HG02588 (cell line): ENCODE measurements around the gene COX5B.
"Not testable (repeated sequence)": the region's sequence is repeated elsewhere in the genome, so short reads cannot be mapped to it uniquely, and the experiment has no call there.

Source experiments
- ATAC-seq: cut with Tn5 transposase; IDR thresholded peaks from one replicate; pipeline ENCODE4 v1.9.1; 2021; ENCODE audit warnings: mild to moderate bottlenecking, moderate library complexity; ENCODE audit not compliant: unreplicated experiment

Gene COX5B

DNA sequence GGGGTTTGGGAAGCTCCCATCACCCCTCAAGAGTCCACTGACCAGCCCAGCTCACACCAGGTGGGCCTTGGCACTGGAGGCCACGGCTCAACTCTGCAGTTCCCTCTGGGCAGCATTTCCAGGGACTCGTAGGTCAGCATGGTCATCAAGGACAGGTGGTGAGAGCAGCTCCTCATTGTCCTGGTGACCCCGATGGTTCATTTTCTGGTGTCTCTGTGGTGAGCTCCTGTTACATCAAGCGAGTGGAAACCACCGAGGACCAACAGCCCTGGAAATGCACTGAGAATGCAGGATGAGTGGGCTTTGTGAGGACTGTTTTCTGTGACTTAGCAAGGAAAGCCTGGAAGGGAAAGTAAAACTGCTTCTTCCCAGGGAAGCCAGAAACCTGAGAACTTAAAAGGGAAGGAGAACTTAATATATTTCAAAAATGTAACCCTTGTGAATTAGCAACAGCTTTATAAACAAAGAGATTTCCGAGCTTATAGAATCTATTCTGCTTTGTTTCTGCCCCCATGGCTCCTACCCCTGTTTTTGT, 26.8 kb downstream of the COX5B start:
- ATAC-seq: not testable (repeated sequence)

DNA sequence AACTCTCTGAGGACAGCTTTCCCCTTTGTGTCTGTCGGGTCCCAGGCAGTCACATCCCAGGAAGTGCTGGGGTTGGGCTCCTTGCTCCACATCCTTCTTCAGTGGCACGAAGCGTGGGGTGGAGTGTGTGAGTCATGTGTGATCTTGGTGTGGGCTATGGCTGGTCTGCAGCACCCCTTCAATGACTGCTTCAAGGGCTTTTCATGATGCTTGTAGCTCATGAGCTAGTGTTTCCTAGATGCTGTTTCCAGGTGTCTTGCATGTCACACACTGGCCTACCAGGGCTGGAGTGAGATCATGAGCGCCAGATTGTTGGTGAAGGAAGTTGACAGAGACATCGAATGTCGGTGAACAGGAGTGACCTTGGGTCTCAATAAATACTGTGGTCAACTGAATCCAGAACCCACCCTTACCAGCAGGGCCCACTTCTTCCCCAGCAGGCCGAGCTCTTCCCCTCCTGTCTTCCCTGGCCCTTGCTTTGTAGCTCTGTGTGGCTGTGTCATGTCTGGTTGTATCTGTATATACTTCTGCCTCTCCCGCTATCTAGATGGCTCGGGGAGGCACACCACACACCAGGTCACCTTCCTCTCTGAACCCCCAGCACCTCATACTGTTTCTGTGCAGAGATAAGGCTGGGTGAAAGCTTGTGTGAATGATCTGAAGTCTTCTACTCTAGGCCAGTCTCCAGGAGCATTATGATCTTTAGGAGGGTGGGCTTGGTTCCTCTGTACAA, 27.5 kb downstream of the COX5B start:
- ATAC-seq: no peak

DNA sequence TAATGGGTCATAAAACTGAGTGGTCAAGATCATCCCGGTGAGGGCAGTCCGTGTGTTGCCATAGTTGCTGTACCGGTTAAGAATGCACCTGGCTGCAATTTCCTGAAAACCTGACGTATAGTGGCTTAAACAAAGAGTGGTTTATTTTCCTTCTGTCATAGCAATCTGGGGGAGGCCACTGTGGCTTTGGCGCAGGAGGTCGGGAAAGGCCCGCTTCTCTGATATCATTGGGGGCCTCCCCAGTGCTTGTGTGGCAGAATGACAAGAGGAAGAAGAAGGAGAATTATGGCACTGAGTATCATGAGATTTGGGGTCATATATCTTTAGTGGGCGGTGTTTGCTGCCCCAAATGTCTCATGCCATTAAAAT, 28.0 kb downstream of the COX5B start:
- no peak for ATAC-seq

DNA sequence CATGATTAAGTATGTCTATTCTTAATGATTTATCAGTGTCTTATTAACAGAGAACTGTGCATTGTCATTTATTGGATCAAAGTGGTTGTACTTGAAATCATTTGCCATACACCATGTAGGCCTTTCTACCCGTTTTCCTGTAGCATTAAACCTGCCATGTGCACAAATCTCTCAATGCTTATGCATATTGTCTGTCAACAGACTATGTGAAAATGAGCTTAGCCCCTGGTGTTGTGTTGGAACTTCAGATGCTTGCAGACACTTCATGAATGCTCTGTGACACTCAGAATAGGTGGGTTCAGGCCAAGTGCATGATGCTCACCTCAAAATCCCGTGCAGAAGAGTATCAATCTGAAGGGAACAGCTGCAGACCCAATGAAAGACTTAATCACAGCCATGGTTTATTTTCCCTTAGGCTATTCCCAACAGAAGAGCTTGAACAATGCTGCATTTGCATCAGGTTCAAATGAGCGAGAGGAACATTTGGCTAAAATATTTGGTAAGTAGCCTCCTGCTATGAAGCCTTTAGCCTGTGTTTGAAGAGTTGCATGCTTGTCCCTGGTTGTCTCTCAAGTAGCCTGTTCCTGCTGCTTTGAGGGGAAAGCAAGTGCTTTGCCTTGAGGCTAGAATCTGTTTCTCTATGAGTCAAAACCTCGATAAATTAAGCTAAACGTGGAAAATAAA, 29.7 kb downstream of the COX5B start:
- no peak for ATAC-seq

DNA sequence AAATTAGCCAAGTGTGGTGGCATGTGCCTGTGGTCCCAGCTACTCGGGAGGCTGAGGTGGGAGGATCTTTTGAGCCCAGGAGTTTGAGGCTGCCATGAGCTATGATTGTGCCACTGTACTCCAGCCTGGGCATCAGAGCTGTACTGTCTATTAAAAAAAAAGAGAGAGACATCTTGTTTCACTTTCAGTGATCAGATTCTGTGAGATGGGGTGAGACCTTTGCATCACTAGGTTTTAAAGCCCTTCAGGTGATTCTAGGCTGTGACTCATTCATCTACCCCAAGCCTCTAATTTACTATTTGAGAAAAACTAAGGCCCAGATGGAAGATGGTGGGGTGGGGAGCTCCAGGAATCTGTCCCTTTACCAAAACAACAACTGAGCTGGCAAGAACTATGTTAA, 30.8 kb downstream of the COX5B start:
- ATAC-seq: no peak

DNA sequence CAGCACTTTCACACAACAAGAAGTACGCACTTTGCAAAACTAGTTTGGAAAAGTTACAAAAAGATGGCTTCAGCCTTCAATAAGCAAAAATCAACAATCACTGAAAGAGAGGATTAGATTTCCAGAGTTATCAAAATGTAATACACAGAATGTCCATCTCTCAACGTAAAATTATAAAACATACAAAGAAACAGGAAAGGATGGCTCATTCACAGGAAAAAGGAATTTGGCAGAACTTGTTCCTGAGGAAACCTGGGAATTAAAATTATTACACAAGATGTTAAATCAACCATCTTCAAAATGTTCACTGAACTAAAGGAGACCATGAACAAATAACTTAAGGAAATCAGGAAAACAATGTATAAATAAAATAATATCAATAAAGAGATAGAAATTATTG, 31.6 kb downstream of the COX5B start:
- ATAC-seq: no peak

DNA sequence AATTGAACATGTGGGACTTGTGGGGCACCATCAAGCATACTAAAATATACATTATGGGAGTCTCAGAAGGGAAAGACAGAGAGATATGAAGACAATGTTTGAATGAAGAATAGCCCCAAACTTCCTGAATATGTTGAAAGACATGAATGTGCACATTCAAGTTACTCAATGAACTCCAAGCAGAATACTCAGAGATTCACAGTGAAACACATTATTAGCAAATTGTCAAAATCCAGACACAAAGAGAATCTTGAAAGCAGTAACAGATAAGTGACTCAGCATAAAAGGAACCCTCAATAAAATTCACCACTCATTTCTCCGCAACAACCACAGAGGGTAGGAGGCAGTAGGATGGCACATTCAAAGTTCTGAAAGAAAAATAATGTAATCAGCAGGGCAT, 32.4 kb downstream of the COX5B start:
- ATAC-seq: no peak

DNA sequence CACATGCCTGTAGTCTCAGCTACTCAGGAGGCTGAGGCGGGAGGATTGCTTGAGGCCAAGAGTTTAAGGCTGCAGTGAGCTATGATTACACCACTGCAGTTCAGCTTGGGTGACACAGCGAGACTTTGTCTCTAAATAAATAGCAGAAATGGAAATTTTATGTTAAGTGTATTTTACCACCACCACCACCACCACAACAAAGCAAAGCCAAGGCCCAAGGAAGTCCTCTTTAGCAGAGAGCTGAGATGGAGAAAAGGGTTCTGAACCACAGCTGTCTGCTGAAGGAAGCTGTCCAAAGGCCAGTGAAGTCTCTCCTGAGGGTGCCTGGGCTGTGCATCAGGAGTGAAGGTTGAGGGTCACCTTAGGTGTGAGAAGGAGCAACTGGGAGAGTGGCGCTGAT, 41.4 kb downstream of the COX5B start:
- ATAC-seq: not testable (repeated sequence)

DNA sequence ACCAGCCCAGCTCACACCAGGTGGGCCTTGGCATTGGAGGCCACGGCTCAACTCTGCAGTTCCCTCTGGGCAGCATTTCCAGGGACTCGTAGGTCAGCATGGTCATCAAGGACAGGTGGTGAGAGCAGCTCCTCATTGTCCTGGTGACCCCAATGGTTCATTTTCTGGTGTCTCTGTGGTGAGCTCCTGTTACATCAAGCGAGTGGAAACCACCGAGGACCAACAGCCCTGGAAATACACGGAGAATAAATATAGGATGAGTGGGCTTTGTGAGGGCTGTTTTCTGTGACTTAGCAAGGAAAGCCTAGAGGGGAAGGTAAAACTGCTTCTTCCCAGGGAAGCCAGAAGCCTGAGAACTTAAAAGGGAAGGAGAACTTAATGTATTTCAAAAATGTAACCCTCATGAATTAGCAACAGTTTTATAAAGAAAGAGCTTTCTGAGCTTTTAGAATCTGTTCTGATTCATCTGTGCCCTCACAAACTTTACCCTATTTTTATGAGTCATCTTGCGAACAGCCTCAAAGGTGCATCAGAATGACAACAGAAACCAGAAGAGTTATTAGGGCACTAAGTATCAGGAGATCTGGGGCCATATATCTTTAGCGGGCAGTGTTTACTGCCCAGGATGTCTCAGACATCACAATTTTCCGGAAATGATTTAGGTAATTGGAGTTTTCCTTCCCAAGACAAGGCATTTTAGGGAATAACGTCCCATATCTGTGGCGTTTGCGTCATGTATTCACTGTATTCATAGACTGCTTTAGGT, 42.4 kb downstream of the COX5B start:
- no peak for ATAC-seq

DNA sequence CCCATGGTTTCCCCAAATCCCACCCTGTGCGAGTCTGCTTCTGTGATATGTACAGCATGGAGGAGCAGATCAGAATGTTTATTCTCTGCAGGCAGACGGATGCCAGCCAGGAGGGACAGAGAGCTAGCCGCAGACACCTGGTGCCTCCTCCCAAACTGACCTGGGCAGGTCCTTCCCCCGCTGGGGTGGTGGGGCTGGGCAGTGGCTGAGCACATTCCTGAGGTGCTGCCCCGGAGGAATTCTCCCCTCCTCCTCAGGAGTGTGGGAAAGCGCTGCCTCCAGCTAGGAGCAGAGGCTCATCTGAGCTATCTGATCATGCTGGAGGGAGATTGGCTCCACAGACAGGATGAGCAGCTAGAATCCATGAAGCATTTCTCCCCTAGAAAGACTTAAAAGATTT, 45.3 kb downstream of the COX5B start:
- no peak for ATAC-seq

DNA sequence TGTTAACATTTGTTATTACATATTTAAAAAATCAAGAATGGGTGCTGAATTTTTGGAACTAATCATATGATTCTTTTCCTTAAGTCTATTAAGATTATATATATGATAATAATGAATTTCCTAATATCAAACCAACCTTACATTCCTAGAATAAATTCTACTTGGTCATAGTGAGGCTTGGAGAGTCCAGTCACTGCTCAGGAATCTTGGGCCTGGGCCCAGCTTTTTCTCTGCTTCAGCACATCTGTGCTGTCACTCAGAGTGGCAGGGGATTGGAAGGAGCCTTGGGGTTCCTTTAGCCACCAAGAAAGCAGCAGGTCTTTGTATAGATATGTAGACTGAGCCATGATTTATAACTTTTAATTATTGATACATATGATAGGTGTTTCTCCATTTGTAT, 47.6 kb downstream of the COX5B start:
- no peak for ATAC-seq

DNA sequence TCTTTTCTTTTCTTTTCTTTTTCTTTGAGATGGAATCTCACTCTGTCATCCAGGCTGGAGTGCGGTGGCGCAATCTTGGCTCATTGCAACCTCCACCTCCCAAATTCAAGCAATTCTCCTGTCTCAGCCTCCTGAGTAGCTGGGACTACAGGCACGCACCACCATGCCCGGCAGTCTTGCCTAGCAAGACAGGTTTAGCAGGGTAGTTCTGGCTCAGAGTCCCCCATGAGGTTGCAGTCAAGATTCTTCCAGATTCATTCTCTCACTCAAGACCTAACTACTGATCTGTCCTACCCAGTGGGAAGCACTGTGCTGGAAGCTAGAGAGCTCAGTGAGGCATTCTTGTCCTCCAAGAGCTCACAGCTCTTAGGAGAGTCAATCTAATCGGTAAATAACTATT, 49.9 kb downstream of the COX5B start:
- ATAC-seq: no peak

DNA sequence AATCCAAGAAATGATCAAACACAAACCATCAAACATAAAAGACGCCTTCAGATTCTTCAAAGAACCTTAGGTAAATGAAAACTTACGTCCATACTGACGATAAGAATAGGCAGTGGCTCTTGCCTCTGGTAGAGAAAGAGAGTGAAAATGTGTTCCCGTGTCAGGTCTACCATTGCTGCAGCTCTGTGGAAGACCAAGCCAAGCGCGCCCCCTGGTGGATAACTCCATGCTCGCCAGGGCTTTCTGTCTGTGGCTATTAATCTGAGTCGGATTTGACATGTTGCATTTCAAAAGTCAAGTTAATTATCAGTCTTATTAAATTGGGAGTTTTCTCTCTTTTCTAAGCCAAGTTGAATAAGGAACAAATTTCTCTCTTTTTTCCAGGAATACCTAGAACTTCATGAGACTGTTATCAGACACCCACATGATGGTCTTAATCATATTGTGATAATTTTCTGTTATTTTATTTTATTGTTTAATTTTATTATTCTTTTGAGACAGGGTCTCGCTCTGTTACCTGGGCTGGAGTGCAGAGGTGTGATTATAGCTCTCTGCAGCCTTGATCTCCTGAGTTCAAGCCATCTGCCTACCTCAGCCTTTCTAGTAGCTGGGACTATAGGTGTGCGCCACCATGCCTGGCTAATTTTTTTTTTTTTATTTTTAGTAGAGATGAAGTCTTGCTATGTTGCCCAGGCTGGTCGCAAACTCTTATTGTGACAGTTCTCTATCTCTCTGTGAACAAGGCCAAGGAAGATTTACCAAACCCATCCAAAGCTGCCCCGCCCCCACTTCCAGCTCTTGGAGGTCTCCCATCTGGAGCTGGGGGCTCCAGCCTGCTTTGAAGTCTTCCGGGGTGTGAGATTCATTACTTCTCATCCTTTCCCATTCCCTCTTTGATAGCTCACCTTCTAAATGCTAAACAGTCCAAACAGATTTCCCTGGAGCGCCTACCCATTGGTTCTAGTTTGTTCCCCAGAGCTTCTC, 51.7 kb downstream of the COX5B start:
- peak; percentile 73 for ATAC-seq
